ENCODE results near the gene TCP11L1.
"Not testable (repeated sequence)": the region's sequence is repeated elsewhere in the genome, so short reads cannot be mapped to it uniquely, and the experiment has no call there.

The TCP11L1 gene

GRCh38 chr11:33068611-33069340, 29.4 kb downstream of the TCP11L1 start:
- no peak for DNase-seq

DNA sequence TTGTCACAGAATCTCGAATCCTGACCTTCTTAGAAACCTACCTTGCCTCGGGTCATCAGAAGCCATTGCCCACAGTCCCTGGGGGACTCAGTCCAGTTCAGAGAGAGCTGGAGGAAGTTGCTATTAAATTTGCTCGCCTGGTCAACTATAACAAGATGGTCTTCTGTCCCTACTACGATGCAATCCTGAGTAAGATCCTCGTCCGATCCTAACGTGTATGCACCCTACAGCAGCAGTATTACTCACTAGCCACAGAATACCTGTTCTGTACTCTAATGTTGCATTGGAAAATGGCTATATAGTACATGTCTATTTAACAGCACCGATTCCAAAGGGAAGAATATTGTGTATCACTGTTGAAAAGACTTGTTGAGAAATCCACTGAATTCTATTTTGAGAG, 33.1 kb downstream of the TCP11L1 start:
- DNase-seq: no peak

- DNase-seq: no peak
Observed at GRCh38 chr11:33083918-33084317, 44.5 kb downstream of the TCP11L1 start.

DNA sequence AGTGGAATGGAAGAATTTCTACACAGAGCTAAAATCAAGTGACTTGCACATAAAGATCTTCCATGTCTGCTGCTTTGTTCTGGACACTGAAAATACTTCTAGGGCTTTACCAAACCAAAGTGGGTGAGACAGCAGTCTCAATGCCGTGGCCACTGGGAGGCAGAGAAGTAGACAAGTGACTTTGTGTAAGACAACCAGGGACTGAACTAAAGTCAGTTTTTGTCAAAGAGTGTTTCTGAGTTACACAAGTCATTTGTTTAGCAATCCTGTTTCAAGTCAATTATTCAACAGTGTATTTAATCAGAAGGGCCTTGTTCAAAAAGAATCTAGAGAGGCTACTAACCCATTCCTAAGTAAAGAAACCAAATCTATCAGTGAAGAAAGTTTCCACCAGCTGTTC, 46.6 kb downstream of the TCP11L1 start:
- DNase-seq: no peak

- DNase-seq: no peak
Observed at GRCh38 chr11:33089776-33090175, 50.4 kb downstream of the TCP11L1 start.

GRCh38 chr11:33094157-33094556, 54.8 kb downstream of the TCP11L1 start:
- no peak for DNase-seq

DNA sequence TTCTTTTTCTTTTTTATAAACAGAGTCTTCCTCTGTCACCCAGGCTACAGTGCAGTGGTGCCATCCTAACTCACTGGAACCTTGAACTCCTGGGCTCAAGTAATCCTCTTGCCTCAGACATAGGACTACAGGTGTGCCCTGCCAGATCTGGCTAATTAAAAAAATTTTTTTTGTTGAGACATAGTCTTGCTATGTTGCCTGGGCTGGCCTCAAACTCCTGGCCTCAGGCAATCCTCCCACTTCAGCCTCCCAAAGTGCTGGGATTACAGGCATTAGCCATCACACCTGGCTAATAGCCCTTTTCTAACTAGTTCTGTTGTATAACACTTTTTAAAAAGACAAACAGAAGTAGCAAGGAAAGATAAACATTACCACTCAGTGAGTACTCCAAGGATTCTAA, 64.5 kb downstream of the TCP11L1 start:
- no peak for DNase-seq

DNA sequence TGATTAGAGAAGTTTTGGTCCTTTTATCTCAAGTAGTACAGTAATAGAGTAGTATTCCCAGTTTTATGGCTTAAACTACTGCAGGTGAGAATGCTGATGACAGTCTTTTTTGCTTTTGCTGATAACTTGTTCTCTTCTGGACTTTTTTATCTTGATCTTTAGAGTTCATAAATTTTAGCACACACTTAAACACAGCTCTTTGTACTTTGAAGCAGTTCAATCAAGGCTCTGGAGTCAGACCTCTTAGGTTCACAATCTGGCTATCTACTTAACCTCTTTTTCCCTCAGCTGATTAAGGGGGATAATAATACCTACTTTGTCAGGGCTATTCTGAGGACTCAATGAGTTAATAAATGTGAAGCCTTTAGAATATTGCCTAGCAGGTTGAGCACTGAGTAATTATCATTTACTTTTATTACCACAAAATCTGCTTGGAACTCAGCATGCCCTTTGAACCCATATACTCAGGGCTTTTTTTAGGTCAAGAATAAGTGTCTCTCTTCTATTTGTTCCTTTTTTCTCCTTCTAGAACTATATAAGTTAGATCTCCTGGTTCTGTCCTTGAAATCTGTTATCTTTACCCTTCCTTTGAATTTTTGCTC, 70.0 kb downstream of the TCP11L1 start:
- DNase-seq: no peak

DNA sequence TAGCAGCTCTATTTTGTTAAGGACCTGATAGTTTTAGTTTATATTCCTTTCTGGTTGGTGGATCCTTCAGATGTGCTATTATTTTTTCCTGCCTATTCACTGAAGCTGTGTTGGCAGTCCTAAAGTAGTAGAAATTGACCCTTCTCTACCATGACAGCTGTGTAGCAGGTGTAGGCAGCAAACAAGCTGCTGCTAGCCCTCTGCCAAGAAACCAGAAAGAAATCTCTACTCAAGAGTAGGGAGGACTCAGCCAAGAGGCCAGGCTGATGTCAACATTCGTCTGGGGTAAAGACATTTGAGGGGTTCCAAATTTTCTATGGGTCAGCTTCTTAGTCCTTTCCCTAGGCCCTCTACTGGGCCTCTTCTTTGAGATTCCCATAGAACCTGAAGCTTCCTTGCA, 70.7 kb downstream of the TCP11L1 start:
- no peak for DNase-seq

- DNase-seq: no peak
Observed at GRCh38 chr11:33116535-33116934, 77.2 kb downstream of the TCP11L1 start.

DNA sequence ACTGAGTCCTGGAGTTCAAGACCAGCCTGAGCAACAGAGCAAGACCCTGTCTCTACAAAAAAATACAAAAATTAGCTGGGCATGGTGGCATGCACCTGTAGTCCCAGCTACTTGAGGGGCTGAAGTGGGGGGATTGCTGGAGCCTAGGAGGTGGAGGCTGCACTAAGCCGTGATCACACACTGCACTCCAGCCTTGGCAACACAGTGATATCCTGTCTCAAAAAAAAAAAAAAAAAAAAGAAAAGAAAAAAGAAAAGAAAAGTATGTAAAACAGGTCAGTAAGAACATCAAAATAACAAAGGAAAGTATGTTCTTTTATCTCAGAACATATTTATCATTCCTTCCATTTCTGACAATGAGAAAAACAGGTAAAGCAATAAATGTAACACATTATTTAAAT, 83.3 kb downstream of the TCP11L1 start:
- DNase-seq: not testable (repeated sequence)

Measured in stimulated activated CD4-positive, alpha-beta T cell treated with anti-CD3 and anti-CD28 coated beads, Interleukin-1b, Interleukin-23, amount 100 ng/mL, for 48 hours (primary cell).